Chondrocyte (in vitro differentiated cells): ENCODE results near the gene KIAA0040. TPM values are rescaled to one million over a fixed set of nuclear protein-coding genes. Genes with fewer than 3 reads are reported as not detected.

Experiments used
- DNase-seq: peaks from one replicate; pipeline ENCODE4 v3.0.0; 2021; ENCODE audit warnings: mixed read lengths, low spot score
- H3K27ac Mint-ChIP-seq: one replicate; pipeline ENCODE4 v1.8.0; 2021; ENCODE audit warnings: mild to moderate bottlenecking, moderate library complexity, mixed read lengths; ENCODE audit not compliant: unreplicated experiment
- H3K27me3 Mint-ChIP-seq: 2 replicates; pipeline ENCODE4 v1.8.0; 2021; ENCODE audit warnings: low read depth, mixed read lengths
- H3K36me3 Mint-ChIP-seq: 2 replicates; pipeline ENCODE4 v1.8.0; 2021; ENCODE audit warnings: low read depth, mixed read lengths
- H3K4me1 Mint-ChIP-seq: 2 replicates; pipeline ENCODE4 v1.8.0; 2021; ENCODE audit warnings: low read depth, mild to moderate bottlenecking, mixed read lengths
- H3K4me3 Mint-ChIP-seq: one replicate; pipeline ENCODE4 v1.8.0; 2021; ENCODE audit warnings: mild to moderate bottlenecking, moderate library complexity, mixed read lengths; ENCODE audit not compliant: unreplicated experiment
- H3K9me3 Mint-ChIP-seq: 2 replicates; pipeline ENCODE4 v1.8.0; 2021; ENCODE audit warnings: low read depth, mixed read lengths
- total RNA-seq: library from RNA; stranded (reverse); gene quantifications from 3 replicates; pipeline ENCODE4 v1.2.1, GENCODE V29; 2021
- TF ChIP-seq, protein P1 (sequence below): fragments of 200-600 bp; sonication (generic); IDR thresholded peaks from 2 replicates; pipeline ENCODE4 v1.5.0; 2021; ENCODE audit warnings: antibody characterized with exemption, mild to moderate bottlenecking, moderate library complexity

Gene KIAA0040
- total RNA-seq, 1 donor from 2014 or later = 0.75 TPM

DNA sequence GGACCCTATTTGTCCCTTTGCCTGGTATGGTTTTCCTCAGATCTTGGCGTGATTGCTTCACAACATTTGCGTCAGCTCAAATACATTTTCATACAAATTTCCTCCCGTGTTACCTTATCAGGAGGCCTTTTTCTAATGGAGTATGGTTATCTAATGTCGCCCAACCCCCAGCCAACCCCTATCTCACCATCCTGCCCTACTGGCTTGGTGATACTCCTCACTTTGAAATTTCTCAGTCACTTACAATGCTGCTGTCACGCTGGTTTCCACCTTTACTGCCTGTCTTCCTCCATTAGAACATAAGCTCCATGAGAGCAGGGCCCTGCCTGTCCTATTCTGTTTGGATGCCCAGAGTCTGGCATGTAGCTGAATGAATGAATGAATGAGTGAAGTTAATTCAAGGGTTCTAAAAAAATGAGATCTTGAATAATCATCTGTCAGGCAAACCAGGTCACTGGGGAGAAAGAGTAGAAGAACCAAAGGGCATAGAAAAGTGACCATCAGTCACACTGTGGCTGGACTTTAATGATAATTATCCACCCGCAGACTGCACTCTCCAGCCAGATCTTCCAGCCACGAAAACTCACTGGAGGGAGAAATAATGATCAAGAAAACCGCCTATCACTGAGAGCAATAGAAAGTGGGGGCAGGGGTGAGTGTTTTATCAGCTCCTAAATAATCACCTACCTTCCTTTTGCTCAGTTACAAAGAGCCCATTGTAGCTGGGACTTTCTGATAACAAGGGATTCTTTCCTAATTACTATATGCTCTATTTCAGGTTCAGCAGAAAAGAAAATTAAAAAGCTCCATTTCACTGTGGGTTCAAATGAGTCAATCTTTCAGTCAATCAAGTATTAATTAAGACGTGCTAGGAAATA lies 21.3 kb downstream of the KIAA0040 start:
- H3K9me3 Mint-ChIP-seq = no peaks in the 10 kb centered on the region
- H3K36me3 Mint-ChIP-seq = no peaks in the 10 kb centered on the region
- TF ChIP-seq, protein P1, sequence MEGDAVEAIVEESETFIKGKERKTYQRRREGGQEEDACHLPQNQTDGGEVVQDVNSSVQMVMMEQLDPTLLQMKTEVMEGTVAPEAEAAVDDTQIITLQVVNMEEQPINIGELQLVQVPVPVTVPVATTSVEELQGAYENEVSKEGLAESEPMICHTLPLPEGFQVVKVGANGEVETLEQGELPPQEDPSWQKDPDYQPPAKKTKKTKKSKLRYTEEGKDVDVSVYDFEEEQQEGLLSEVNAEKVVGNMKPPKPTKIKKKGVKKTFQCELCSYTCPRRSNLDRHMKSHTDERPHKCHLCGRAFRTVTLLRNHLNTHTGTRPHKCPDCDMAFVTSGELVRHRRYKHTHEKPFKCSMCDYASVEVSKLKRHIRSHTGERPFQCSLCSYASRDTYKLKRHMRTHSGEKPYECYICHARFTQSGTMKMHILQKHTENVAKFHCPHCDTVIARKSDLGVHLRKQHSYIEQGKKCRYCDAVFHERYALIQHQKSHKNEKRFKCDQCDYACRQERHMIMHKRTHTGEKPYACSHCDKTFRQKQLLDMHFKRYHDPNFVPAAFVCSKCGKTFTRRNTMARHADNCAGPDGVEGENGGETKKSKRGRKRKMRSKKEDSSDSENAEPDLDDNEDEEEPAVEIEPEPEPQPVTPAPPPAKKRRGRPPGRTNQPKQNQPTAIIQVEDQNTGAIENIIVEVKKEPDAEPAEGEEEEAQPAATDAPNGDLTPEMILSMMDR = no peak
- no peak overlapping the region for H3K4me3 Mint-ChIP-seq
- DNase-seq = no peak
- H3K4me1 Mint-ChIP-seq = peaks cover 4% of the 10 kb centered on the region
- no peak overlapping the region for H3K27ac Mint-ChIP-seq
- H3K27me3 Mint-ChIP-seq = peaks cover 11% of the 10 kb centered on the region

DNA sequence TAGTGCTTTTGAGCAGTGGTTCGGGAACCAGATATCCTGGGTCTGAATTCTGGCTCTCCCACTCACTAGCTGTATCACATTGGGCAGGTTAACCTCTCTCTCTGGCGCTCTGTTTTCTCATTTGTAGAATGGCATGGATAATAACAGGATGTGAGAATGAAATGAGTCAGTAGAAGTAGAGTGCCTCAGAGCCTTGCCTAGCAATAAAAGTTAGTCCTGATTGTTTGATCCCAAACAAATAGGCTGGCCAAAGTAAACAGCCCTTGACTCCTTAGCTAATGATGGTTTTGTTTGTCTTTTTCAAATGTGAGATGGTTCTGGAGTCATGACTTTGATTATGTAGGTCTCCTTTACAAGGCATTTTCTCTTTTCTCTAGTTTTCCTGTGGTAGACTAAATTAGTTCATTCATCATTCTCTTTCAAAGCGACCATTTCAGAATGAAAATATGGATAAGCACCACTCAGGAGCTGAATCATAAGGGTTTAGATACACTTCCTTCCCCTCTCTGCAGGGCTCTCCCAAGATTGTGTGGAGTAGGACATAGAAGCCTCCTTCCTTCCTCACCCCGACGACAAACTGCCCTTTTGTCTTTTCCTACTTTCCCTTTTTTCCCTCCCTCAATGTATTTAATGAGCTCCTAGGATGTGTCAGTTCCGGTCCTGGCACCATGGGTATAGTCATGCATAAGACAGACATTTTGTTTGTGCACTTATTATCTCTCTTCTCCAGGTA lies 23.1 kb downstream of the KIAA0040 start:
- Mint-ChIP-seq H3K27me3 (peaks cover 11% of the 10 kb centered on the region), H3K4me3 (no peak overlapping the region), H3K27ac (no peak overlapping the region), H3K4me1 (no peaks in the 10 kb centered on the region), H3K9me3 (no peaks in the 10 kb centered on the region), H3K36me3 (no peaks in the 10 kb centered on the region)
- no peak for DNase-seq
- TF ChIP-seq, protein P1 = no peak

DNA sequence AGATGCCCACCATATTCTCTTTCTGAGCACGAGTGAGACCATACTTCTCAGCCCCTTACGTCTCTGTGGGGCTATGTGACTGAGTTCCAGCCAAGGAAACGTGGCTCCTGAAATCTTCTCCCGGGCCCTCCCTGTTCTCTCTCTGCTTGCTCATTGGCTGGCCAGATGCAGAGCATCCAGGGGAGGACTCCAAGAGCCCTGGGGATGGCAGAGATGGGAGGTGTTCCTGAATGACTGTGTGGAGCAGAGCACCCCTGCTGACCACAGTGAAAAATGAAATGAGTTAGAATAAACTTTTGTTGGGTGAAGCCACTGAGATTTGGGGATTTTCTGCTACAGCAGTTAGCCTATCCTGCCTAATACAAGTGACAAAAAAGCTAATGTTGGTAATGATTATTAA lies 23.8 kb downstream of the KIAA0040 start:
- TF ChIP-seq, protein P1 = no peak
- H3K27ac Mint-ChIP-seq = no peak overlapping the region
- peaks cover 11% of the 10 kb centered on the region for H3K27me3 Mint-ChIP-seq
- no peak for DNase-seq
- no peaks in the 10 kb centered on the region for H3K9me3 Mint-ChIP-seq
- H3K36me3 Mint-ChIP-seq = no peaks in the 10 kb centered on the region
- no peaks in the 10 kb centered on the region for H3K4me1 Mint-ChIP-seq
- H3K4me3 Mint-ChIP-seq = no peak overlapping the region

- Mint-ChIP-seq H3K4me1 (no peaks in the 10 kb centered on the region), H3K36me3 (no peaks in the 10 kb centered on the region), H3K4me3 (no peak overlapping the region), H3K27me3 (peaks cover 9% of the 10 kb centered on the region), H3K27ac (no peak overlapping the region), H3K9me3 (no peaks in the 10 kb centered on the region)
- no peak for DNase-seq
- TF ChIP-seq, protein P1 = no peak
Measured at GRCh38 chr1:175167861-175168260, 24.7 kb downstream of the KIAA0040 start.

GRCh38 chr1:175166746-175167145 lies 25.8 kb downstream of the KIAA0040 start:
- TF ChIP-seq, protein P1 = no peak
- Mint-ChIP-seq H3K36me3 (no peaks in the 10 kb centered on the region), H3K4me3 (no peak overlapping the region), H3K9me3 (no peaks in the 10 kb centered on the region), H3K4me1 (no peaks in the 10 kb centered on the region), H3K27ac (no peak overlapping the region), H3K27me3 (peaks cover 10% of the 10 kb centered on the region)
- DNase-seq = no peak
